ENCODE data around the gene PTPRA. TPM values are rescaled to one million over a fixed set of nuclear protein-coding genes. Genes with fewer than 3 reads are reported as not detected.

PTPRA gene
- total RNA-seq, 1 donor from 2014 or later = 27.9 TPM

DNA sequence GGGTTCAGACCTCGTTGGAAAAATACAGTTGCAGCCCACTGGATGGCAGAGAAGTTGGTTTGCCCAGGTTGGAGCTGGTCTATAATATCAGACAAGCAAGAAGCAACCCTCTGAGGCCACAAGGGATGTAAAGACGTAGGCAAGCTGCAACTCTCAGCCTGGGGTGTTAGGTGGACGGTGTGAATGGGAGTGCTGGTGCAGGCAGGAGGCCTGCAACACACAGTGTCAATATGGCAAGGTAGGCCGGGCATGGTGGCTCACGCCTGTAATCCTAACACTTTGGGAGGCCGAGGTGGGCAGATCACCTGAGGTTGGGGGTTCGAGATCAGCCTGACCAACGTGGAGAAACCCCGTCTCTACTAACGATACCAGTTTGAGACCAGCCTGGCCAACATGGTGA lies 22.2 kb upstream of the PTPRA start:
- no peak for DNase-seq

DNA sequence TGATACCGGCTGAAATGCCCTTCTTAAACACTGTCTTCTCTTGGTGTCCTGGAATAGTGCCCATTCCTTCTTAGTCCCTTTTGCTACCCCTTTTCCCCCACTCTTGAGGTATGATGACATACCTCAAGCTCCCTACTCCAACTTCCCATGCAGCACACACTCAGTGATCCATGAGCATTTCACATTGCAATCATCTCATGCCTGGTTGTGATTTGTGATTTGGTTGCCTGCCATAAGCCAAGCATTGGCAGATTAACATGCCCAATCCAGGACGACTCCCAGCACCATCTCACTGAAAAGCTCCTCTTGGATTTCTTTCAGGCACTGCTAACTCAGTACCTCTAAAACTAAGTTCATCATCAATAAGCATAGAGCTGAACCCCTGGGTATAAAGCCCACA lies 14.7 kb upstream of the PTPRA start:
- no peak for DNase-seq

GRCh38 chr20:2859330-2860121 lies 13.8 kb upstream of the PTPRA start:
- no peak for DNase-seq

GRCh38 chr20:2864626-2865025 lies 8.7 kb upstream of the PTPRA start:
- DNase-seq = no peak

- DNase-seq = no peak
Observed at GRCh38 chr20:2865101-2865500, 8.2 kb upstream of the PTPRA start.

DNA sequence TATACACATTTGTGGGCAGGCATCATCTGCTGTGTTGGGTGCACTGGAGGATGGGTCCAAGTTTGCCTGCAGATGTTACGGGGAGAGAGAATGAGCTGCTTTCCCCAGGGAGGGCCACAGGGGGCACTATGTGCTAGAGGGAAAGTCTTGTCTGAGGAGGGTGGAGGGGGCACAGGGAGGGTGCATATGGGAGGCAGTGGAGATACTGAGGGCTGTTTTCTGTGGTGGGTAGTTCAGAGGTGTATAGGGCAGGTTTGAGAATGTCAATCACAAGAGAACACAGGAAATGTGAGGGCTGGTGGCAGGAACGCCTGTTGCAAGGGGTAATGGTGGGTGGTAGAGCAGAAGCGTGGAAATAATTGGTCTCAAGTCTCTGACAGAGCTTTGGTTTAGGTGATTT lies 7.7 kb upstream of the PTPRA start:
- DNase-seq = no peak

- DNase-seq = no peak
Observed at GRCh38 chr20:2866236-2866635, 7.0 kb upstream of the PTPRA start.

- no peak for DNase-seq
Observed at GRCh38 chr20:2867081-2867864, 6.0 kb upstream of the PTPRA start.

- no peak for DNase-seq
Observed at GRCh38 chr20:2869381-2869780, 3.9 kb upstream of the PTPRA start.

DNA sequence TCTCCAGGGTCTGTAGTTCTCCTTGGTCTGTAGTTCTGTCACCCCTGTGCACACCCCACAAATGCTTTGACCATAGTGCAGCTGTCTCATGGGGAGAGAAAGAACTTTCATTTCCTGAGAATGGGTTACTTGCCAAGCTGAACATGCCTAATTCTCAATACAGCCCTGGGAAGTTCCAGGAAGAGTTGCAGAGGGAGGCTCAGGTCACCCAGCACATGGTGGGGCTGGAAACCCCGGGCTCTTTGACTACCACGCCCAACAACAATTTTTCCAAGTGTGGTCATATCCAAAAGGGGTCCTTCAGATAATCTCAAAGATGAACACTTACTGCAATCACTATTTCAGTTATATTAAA lies 2.2 kb upstream of the PTPRA start:
- peak; percentile 36 for DNase-seq

GRCh38 chr20:2871661-2872458 lies 1.4 kb upstream of the PTPRA start:
- peak; percentile 10 for DNase-seq

DNA sequence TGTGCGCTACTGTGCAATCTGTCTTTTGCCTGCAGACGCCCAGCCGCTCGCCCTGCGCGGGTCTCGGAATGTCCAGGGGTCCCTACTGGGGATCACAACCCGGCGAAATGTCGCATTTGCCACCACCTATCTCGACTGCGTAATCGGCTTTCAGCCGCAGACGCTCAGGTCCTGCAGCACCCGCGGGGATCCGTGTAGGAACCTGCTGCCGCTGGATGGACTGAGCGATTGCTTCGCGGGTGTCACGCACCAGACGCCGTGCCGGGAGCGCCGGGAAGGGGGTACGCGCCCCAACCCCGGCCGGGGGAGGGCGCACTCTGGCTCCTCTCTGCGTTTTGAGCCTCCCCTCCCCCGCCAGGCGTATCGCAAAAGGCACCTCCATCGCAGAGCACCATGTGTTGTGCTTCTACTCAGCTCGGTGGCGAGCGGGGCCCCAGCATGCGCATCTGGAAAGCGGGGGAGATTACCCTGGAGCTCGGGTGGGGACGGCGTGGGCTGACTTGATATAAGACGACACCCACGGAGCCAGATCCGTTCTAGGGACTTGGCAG lies 747 bp upstream of the PTPRA start:
- peak; percentile 62 for DNase-seq

- DNase-seq = peak; percentile 64
Observed at GRCh38 chr20:2873747-2874041, 413 bp downstream of the PTPRA start.

DNA sequence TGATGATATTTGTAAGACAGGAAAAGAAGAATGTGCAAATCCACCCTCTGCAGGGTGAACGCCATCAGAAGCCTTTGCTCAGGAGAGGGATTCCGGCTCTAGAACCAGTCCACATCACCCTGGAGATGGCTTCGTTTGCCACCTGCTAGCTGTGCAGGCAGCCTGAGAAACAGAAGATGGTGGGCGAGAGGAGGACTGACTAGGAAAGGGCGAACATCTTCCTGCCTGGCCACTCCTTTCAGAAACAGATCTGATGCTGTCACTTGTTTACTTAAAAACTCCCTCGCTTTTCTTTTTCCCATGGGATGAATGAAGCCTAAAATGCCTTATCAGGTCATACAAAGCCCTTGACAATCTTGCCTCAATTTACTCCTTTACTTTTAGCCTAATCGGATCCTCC lies 1.2 kb downstream of the PTPRA start:
- DNase-seq = peak; percentile 18

DNA sequence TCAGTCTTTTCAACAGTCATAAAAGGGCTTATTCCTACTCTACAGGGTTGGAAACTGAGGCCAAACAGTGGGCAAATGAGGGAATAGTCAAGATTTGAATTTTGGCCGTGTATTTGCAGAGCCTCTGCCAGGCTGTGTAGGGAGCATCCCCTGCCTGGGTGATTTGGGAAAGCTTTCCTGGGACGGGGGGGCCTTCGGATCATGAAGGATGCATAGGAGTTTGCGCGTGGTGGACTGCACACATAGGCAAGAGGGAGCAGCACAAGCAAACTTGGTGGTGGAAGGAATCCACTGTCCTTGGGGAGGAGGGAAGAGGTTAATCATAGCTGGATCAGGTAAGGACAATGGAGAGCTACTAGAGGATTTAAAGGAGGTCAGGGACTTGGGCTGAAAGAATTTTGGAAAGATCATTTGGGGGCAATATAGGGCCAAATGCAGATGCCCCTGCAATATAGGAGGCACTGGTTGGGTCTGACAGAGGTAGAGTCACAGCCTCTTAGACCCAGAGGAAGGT lies 2.5 kb downstream of the PTPRA start:
- no peak for DNase-seq

- no peak for DNase-seq
Observed at GRCh38 chr20:2878515-2878914, 5.2 kb downstream of the PTPRA start.

GRCh38 chr20:2879146-2879545 lies 5.9 kb downstream of the PTPRA start:
- no peak for DNase-seq

DNA sequence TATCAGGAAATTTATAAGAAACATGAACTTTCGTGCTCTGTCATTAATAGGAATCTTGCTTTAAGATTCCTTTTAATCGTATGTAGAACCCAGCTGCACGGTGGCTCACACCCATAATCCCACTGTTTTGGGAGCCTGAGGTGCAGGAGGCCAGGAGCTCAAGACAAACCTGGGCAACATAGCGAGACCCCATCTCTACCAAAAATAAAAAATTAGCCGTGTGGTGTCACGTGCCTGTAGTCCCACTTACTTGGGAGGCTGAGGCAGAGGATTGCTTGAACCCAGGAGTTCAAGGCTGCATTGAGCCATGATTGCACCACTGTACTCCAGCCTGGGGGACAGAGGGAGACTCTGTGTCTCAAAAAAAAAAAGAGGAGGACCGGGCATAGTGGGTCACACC lies 7.4 kb downstream of the PTPRA start:
- DNase-seq = no peak

DNA sequence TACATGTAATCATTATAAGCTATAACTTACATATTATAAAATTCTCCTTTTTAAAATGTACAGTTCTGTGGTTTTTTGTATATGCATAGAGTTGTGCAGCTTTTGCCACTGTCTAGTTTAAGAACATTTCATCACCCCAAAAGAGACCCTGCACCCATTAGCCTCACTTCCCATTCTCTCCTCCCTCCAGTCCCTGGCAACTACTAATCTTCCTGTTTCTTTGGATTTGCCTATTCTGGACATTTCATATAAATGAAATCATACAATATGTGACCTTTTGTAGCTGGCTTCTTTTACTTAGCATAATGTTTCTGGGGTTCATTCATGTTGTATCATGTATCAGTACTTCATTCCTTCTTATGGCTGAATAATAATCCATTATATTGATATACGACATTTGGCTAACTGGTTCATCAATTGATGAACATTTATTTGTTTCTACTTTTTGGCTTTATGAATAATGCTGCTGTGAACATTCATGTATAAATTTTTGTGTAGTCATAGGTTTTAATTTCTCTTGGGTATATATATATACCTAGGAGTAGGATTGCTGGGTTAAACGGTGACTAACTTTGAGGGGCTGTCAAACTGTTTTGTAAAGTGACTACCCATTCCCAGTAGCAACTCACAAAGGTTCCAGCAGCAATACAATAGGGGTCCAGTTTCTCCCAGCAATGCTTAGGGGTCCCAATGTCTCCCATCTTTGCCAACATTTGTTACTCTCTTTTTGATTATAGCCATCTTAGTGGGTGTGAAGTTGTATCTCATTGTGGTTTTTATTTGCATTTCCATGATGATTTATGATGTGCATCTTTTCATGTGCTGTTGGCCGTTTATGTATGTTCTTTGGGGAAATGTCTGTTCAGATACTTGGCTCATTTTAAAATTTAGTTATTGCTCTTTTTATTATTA lies 10.7 kb downstream of the PTPRA start:
- DNase-seq = no peak

- DNase-seq = no peak
Observed at GRCh38 chr20:2887715-2888114, 14.4 kb downstream of the PTPRA start.

GRCh38 chr20:2888224-2888955 lies 15.1 kb downstream of the PTPRA start:
- DNase-seq = no peak
